Cardiac muscle cell (in vitro differentiated cells and primary cell): ENCODE data around the gene ARHGEF37. TPM values are rescaled to one million over a fixed set of nuclear protein-coding genes. Genes with fewer than 3 reads are reported as not detected.

ENCODE experiments used
- DNase-seq, 2 donors: peaks; one replicate each; pipeline versions ENCODE4 v3.0.0 to v3.0.0-alpha.2; 2010 to 2017; ENCODE audit warnings: low read depth in 1 of 2, low spot score in 1 of 2
- H3K27ac ChIP-seq: fragments of 200-600 bp; sonication (generic); 2 replicates; pipeline ENCODE4 v1.5.1; 2016
- H3K27me3 ChIP-seq: fragments of 200-600 bp; sonication (generic); 2 replicates; pipeline ENCODE4 v1.6.0; 2016; ENCODE audit warnings: control low read depth
- H3K36me3 ChIP-seq: fragments of 200-600 bp; sonication (generic); 2 replicates; pipeline ENCODE4 v1.5.1; 2016; ENCODE audit warnings: control low read depth
- H3K4me1 ChIP-seq: fragments of 200-600 bp; sonication (generic); 2 replicates; pipeline ENCODE4 v1.8.1; 2017; ENCODE audit warnings: low read depth, mild to moderate bottlenecking, mixed run types
- H3K4me3 ChIP-seq: fragments of 200-600 bp; sonication (generic); 2 replicates; pipeline ENCODE4 v1.5.1; 2016; ENCODE audit warnings: mild to moderate bottlenecking
- H3K9me3 ChIP-seq: fragments of 200-600 bp; sonication (generic); 2 replicates; pipeline ENCODE4 v1.5.1; 2017; ENCODE audit warnings: low read depth, mild to moderate bottlenecking, control low read depth
- polyA plus RNA-seq: library from polyadenylated mRNA; unstranded; fragments of >200 nt; fragmentation: Nextera tagmentation; extraction: Ambion mirVana; gene quantifications from 2 replicates; pipeline ENCODE4 v1.2.1, GENCODE V29; 2016
- total RNA-seq: library from RNA; depleted of rRNA; stranded (reverse); fragments of >200 nt; gene quantifications from 2 replicates; pipeline ENCODE4 v1.2.3, GENCODE V29; 2016
- TF ChIP-seq, protein P1 (sequence below): IDR thresholded peaks from 2 replicates; pipeline ENCODE4 v1.5.1; 2012; ENCODE audit warnings: low read depth, mild to moderate bottlenecking, low read length

The ARHGEF37 gene
- total and polyA plus RNA-seq, 2 experiments from 2014 or later: 4.2 to 6.3 TPM

DNA sequence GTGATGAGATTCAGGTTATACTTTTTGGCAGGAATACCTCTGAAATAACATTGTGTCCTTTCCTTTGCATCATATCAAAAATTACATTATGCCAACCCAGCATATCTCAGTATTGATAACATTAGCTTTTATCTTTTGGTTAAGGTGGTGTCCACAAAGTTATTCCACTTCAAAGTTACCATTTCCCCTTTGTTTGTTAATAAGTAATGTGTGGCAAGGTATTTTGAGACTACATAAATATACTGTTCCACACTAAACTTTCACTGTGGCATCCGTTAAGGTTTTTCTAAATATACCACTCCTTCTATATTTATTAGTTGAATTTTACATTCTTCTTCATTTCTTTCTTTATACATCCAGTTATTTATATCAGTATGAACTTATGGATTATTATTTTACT lies 14.1 kb upstream of the ARHGEF37 start:
- DNase-seq: no peak
- Histone ChIP-seq H3K27me3 (no peaks in the 10 kb centered on the region), H3K27ac (no peak overlapping the region), H3K36me3 (no peaks in the 10 kb centered on the region), H3K9me3 (no peaks in the 10 kb centered on the region), H3K4me3 (no peak overlapping the region), H3K4me1 (peaks cover 20% of the 10 kb centered on the region)
- TF ChIP-seq, protein P1, sequence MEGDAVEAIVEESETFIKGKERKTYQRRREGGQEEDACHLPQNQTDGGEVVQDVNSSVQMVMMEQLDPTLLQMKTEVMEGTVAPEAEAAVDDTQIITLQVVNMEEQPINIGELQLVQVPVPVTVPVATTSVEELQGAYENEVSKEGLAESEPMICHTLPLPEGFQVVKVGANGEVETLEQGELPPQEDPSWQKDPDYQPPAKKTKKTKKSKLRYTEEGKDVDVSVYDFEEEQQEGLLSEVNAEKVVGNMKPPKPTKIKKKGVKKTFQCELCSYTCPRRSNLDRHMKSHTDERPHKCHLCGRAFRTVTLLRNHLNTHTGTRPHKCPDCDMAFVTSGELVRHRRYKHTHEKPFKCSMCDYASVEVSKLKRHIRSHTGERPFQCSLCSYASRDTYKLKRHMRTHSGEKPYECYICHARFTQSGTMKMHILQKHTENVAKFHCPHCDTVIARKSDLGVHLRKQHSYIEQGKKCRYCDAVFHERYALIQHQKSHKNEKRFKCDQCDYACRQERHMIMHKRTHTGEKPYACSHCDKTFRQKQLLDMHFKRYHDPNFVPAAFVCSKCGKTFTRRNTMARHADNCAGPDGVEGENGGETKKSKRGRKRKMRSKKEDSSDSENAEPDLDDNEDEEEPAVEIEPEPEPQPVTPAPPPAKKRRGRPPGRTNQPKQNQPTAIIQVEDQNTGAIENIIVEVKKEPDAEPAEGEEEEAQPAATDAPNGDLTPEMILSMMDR: no peak

GRCh38 chr5:149572170-149572569 lies 9.1 kb upstream of the ARHGEF37 start:
- DNase-seq: no peak
- H3K4me3 ChIP-seq: no peak overlapping the region
- H3K27ac ChIP-seq: no peak overlapping the region
- TF ChIP-seq, protein P1: no peak
- no peaks in the 10 kb centered on the region for H3K36me3 ChIP-seq
- H3K9me3 ChIP-seq: no peaks in the 10 kb centered on the region
- peaks cover 3% of the 10 kb centered on the region for H3K27me3 ChIP-seq
- no peaks in the 10 kb centered on the region for H3K4me1 ChIP-seq

DNA sequence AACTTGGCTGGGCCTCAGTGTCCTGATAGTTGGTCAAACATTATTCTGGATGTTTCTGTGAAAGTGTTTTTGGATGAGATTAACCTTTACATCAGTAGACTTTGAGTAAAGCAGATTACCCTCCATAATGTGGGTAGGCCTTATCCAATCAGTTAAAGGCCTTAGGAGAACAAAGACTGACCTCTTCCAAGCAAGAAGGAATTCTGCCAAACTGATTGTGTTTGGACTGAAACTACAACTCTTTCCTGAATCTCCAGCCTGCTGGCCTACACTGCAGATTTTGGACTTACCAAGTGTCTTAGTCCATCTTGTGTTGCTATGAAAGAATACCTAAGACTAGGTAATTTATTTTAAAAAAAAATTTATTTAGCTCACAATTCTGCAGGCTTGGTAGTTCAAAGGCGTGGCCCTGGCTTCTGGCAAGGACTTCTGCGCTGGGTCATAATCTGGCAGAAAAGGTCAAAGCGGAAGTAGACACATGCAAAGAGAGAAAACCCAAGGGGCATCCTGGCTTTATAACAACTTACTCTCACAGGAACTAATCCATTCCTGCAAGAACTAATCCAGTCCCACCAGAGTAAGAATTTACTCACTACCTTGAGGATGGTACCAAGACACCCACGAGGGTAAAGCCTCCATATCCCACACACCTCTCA lies 8.6 kb upstream of the ARHGEF37 start:
- H3K36me3 ChIP-seq: no peaks in the 10 kb centered on the region
- peaks cover 3% of the 10 kb centered on the region for H3K27me3 ChIP-seq
- H3K4me3 ChIP-seq: no peak overlapping the region
- DNase-seq: no peak
- no peaks in the 10 kb centered on the region for H3K4me1 ChIP-seq
- TF ChIP-seq, protein P1: no peak
- H3K27ac ChIP-seq: no peak overlapping the region
- no peaks in the 10 kb centered on the region for H3K9me3 ChIP-seq

- H3K27me3 ChIP-seq: peaks cover 3% of the 10 kb centered on the region
- TF ChIP-seq, protein P1: no peak
- H3K36me3 ChIP-seq: no peaks in the 10 kb centered on the region
- H3K4me3 ChIP-seq: no peak overlapping the region
- no peak for DNase-seq
- no peaks in the 10 kb centered on the region for H3K9me3 ChIP-seq
- H3K4me1 ChIP-seq: peaks cover 5% of the 10 kb centered on the region
- no peak overlapping the region for H3K27ac ChIP-seq
Measured at GRCh38 chr5:149575131-149575530, 6.2 kb upstream of the ARHGEF37 start.

- Histone ChIP-seq H3K27ac (no peak overlapping the region), H3K27me3 (peaks cover 9% of the 10 kb centered on the region), H3K9me3 (no peaks in the 10 kb centered on the region), H3K36me3 (no peaks in the 10 kb centered on the region), H3K4me1 (peaks cover 5% of the 10 kb centered on the region), H3K4me3 (no peak overlapping the region)
- TF ChIP-seq, protein P1: no peak
- no peak for DNase-seq
Measured at GRCh38 chr5:149576021-149576420, 5.3 kb upstream of the ARHGEF37 start.
